DND-41 (cell line): ENCODE data around the gene LTB4R.

Source experiments
- ATAC-seq: fragments of 200-7000 bp; cut with Tn5 transposase; 3 replicates; pipeline ENCODE4 v1.9.1; 2021; ENCODE audit warnings: low read depth; ENCODE audit not compliant: insufficient read depth
- DNase-seq: peaks from one replicate; pipeline ENCODE4 v3.0.0-alpha.2; 2020
- H2AFZ ChIP-seq: 2 replicates; pipeline ENCODE4 v1.6.0; 2012; ENCODE audit warnings: low read depth, low read length
- H3K27ac ChIP-seq: 2 replicates; pipeline ENCODE4 v1.5.1; 2012; ENCODE audit warnings: low read length, inconsistent platforms
- H3K27me3 ChIP-seq: fragments of 200-600 bp; sonication (generic); 2 replicates; pipeline ENCODE4 v1.6.0; 2012; ENCODE audit warnings: low read length, mild to moderate bottlenecking, inconsistent platforms; ENCODE audit not compliant: insufficient read depth, poor library complexity
- H3K36me3 ChIP-seq: 2 replicates; pipeline ENCODE4 v1.5.1; 2012; ENCODE audit warnings: low read length, inconsistent platforms; ENCODE audit not compliant: insufficient read depth
- H3K4me1 ChIP-seq: 2 replicates; pipeline ENCODE4 v1.5.1; 2012; ENCODE audit warnings: mild to moderate bottlenecking, low read length; ENCODE audit not compliant: insufficient read depth
- H3K4me2 ChIP-seq: 2 replicates; pipeline ENCODE4 v1.6.0; 2012; ENCODE audit warnings: mild to moderate bottlenecking, moderate library complexity, low read length, inconsistent platforms; ENCODE audit not compliant: insufficient read depth
- H3K4me3 ChIP-seq, 2 experiments: fragments of 200-600 bp in 1 of 2; shearing (Covaris generic) in 1 of 2; 2 replicates each; pipeline ENCODE4 v1.5.1; 2012 to 2016; ENCODE audit warnings: inconsistent platforms in 2 of 2, low read length in 2 of 2, mild to moderate bottlenecking in 2 of 2, low read depth in 1 of 2, moderate library complexity in 1 of 2
- H3K79me2 ChIP-seq: 2 replicates; pipeline ENCODE4 v1.6.0; 2012; ENCODE audit warnings: low read length, inconsistent platforms; ENCODE audit not compliant: insufficient read depth
- H3K9ac ChIP-seq: 2 replicates; pipeline ENCODE4 v1.6.0; 2012; ENCODE audit warnings: low read depth, mild to moderate bottlenecking, inconsistent platforms, low read length, moderate library complexity
- H3K9me3 ChIP-seq: 2 replicates; pipeline ENCODE4 v1.5.1; 2012; ENCODE audit warnings: low read length, moderate library complexity, mild to moderate bottlenecking, inconsistent platforms; ENCODE audit not compliant: insufficient read depth, severe bottlenecking
- H4K20me1 ChIP-seq: 2 replicates; pipeline ENCODE4 v1.6.0; 2012; ENCODE audit warnings: low read length; ENCODE audit not compliant: insufficient read depth
- CTCF ChIP-seq: IDR thresholded peaks from 2 replicates; pipeline ENCODE4 v1.5.1; 2012; ENCODE audit warnings: borderline replicate concordance, low read length, moderate library complexity, mild to moderate bottlenecking; ENCODE audit not compliant: poor library complexity, severe bottlenecking; ENCODE audit errors: extremely low read depth
- EZH2 ChIP-seq: IDR thresholded peaks from 3 replicates; pipeline ENCODE4 v1.6.1; 2012; ENCODE audit warnings: borderline replicate concordance, low read depth, mild to moderate bottlenecking, moderate library complexity, low read length, inconsistent platforms; ENCODE audit not compliant: severe bottlenecking

The LTB4R gene

DNA sequence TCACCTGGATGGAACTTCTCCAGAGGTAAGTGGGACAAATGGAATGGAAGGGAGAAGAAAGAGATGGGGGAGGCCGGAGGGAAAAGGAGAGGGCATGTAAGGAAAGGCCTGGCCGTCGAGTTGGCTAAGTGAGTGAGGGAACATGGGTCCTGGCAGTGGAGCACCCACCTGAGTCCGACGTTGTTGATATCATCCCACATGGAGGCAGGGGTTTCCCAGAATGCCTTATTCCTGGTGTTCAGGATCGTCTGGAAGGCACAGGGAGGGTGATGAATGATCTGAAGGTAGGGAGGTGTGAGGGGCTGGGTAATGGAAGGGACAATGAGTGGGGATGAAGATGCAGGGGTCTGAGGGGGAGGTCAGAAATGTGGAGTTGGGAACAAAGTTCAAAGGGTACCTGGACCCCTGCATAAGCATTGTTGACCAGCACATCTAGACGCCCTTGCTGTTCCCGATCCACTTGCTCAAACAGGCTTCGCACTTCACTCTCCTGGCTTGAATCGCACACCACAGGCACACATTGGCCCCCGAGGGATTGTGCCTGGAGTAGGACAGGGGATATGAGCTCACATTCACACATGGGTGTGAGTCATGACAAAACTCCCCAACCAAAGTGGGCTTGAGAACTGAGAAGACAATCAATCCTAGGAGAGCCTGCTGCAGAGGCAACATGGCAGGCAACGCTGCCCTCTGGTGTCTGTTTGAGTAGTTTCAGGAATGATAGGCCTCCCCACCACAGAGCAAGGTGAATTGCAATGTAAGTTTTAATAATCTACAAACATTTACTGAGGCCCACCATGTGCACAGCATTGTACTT is 14.8 kb upstream of the LTB4R start:
- DNase-seq (peak; percentile 71), ATAC-seq (peak; percentile 80)
- peaks cover 43% of the 10 kb centered on the region for H3K4me1 ChIP-seq
- H3K4me2 ChIP-seq, result 0 out of 2 replicates have a peak overlapping the region, but pooled peaks have one; percentile 7
- H3K9me3 ChIP-seq, result no peaks in the 10 kb centered on the region
- peaks cover 29% of the 10 kb centered on the region for H3K36me3 ChIP-seq
- no peak overlapping the region for H3K9ac ChIP-seq
- TF ChIP-seq EZH2 (no peak), CTCF (peak; percentile 89)
- no peak overlapping the region for H3K27ac ChIP-seq
- no peak overlapping the region for H3K4me3 ChIP-seq
- H3K27me3 ChIP-seq, result no peaks in the 10 kb centered on the region
- H4K20me1 ChIP-seq, result peaks cover 5% of the 10 kb centered on the region; the same call in 1 of the 2 replicates
- H2AFZ ChIP-seq, result no peak overlapping the region; the same call in 1 of the 2 replicates
- peaks cover 25% of the 10 kb centered on the region for H3K79me2 ChIP-seq

GRCh38 chr14:24297190-24297964 is 13.9 kb upstream of the LTB4R start:
- H3K9me3 ChIP-seq, result no peaks in the 10 kb centered on the region
- peak overlapping the region; percentile 23; the same call in 1 of the 2 replicates for H3K27ac ChIP-seq
- ATAC-seq (peak; percentile 13; the same call in 2 of the 3 replicates), DNase-seq (no peak)
- no peak overlapping the region; the same call in 1 of the 2 replicates for H2AFZ ChIP-seq
- H3K4me2 ChIP-seq, result no peak overlapping the region
- no peak overlapping the region for H3K9ac ChIP-seq
- peaks cover 32% of the 10 kb centered on the region for H3K36me3 ChIP-seq
- H3K79me2 ChIP-seq, result peaks cover 31% of the 10 kb centered on the region
- H3K4me1 ChIP-seq, result peaks cover 51% of the 10 kb centered on the region
- H3K4me3 ChIP-seq, result no peak overlapping the region
- H3K27me3 ChIP-seq, result no peaks in the 10 kb centered on the region
- TF ChIP-seq CTCF (peak; percentile 54), EZH2 (no peak)
- peaks cover 5% of the 10 kb centered on the region; the same call in 1 of the 2 replicates for H4K20me1 ChIP-seq

- Histone ChIP-seq H3K79me2 (peaks cover 31% of the 10 kb centered on the region), H2AFZ (peak overlapping the region; percentile 97), H3K9me3 (no peaks in the 10 kb centered on the region), H3K4me2 (peak overlapping the region; percentile 94), H4K20me1 (peaks cover 5% of the 10 kb centered on the region; the same call in 1 of the 2 replicates), H3K36me3 (peaks cover 43% of the 10 kb centered on the region), H3K4me3 (peak overlapping the region; percentile 50 to 95; a peak in 3 of 4 replicates), H3K9ac (peak overlapping the region; percentile 73), H3K27me3 (no peaks in the 10 kb centered on the region), H3K4me1 (peaks cover 51% of the 10 kb centered on the region), H3K27ac (peak overlapping the region; percentile 79)
- no peak for TF ChIP-seq CTCF
- no peak for TF ChIP-seq EZH2
- DNase-seq (no peak), ATAC-seq (no peak)
These were observed 12.4 kb upstream of the LTB4R start for GRCh38 chr14:24298892-24299254.
